ENCODE measurements around the gene SPPL3. TPM values are rescaled to one million over a fixed set of nuclear protein-coding genes. Genes with fewer than 3 reads are reported as not detected.

SPPL3 gene
- total RNA-seq, 1 experiment from 2014 or later, result 39.7 TPM

DNA sequence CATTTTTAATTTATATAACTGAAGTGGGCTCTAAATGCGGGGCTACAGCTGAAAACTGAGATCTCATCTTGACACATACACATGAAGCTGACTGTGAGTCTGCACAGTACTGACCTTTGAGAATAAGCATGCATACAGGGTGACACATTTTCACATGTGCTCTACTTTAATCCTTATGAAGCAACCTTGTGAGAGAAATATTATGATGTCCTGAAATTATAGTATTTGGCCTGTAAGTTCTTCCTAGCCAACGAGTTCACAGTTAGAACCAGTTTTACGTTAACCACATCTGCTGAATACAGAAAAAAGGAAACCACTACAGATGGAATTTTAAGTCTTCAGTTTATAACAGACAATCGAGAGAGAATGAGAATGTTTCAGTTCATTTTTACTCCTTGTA, 70.3 kb downstream of the SPPL3 start:
- DNase-seq (ENCODE audit: low read depth, low spot score) (no peak), ATAC-seq (no peak)
- BruUV-seq (replicated peaks), result no TSS peak
- no peak for TF ChIP-seq SP1 (IDR thresholded peaks at IDR 0.05; ENCODE audit: low read depth)
- TF ChIP-seq TCF7L2 (IDR thresholded peaks at IDR 0.05; ENCODE audit: borderline replicate concordance, extremely low read depth, insufficient read depth, insufficient read length), result no peak
- no peak for TF ChIP-seq POLR2AphosphoS5 (IDR thresholded peaks at IDR 0.05; ENCODE audit: low read depth, low read length)
- no peak for TF ChIP-seq ELF1 (IDR thresholded peaks at IDR 0.05; ENCODE audit: borderline replicate concordance, low read depth)
- no peak for TF ChIP-seq FOSL1 (IDR thresholded peaks at IDR 0.05; ENCODE audit: low read depth)
- TF ChIP-seq JUND (IDR thresholded peaks at IDR 0.05), result no peak
- TF ChIP-seq, protein P1, sequence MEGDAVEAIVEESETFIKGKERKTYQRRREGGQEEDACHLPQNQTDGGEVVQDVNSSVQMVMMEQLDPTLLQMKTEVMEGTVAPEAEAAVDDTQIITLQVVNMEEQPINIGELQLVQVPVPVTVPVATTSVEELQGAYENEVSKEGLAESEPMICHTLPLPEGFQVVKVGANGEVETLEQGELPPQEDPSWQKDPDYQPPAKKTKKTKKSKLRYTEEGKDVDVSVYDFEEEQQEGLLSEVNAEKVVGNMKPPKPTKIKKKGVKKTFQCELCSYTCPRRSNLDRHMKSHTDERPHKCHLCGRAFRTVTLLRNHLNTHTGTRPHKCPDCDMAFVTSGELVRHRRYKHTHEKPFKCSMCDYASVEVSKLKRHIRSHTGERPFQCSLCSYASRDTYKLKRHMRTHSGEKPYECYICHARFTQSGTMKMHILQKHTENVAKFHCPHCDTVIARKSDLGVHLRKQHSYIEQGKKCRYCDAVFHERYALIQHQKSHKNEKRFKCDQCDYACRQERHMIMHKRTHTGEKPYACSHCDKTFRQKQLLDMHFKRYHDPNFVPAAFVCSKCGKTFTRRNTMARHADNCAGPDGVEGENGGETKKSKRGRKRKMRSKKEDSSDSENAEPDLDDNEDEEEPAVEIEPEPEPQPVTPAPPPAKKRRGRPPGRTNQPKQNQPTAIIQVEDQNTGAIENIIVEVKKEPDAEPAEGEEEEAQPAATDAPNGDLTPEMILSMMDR (IDR thresholded peaks at IDR 0.05 in 2 of 3, conservative IDR thresholded peaks at IDR 0.05 in 1 of 3; ENCODE audit: borderline replicate concordance in 1 of 3, insufficient read depth in 1 of 3, low read depth in 2 of 3, low read length in 2 of 3), result no peak
- no peak for TF ChIP-seq ZBTB33 (IDR thresholded peaks at IDR 0.05; ENCODE audit: extremely low read depth, insufficient replicate concordance, low read length)
- TF ChIP-seq EZH2 (IDR thresholded peaks at IDR 0.05), result no peak
- TF ChIP-seq EZH2phosphoT487 (IDR thresholded peaks at IDR 0.05; ENCODE audit: borderline replicate concordance), result no peak
- TF ChIP-seq POLR2A (IDR thresholded peaks at IDR 0.05; ENCODE audit: borderline replicate concordance, extremely low read depth, insufficient read depth, insufficient read length), result no peak
- TF ChIP-seq ZFX (IDR thresholded peaks at IDR 0.05), result no peak
- peaks cover 30% of the 10 kb centered on the region; the same call in 1 of the 2 replicates for H3K79me2 ChIP-seq (ENCODE audit: insufficient read depth, low read length)
- H4K20me1 ChIP-seq (ENCODE audit: insufficient read depth), result peaks cover 4% of the 10 kb centered on the region; the same call in 1 of the 2 replicates
- no peak overlapping the region for H3K4me3 ChIP-seq (replicated peaks in 1 of 2; ENCODE audit: low read depth in 1 of 2, low read length in 2 of 2)
- H3K9me2 ChIP-seq (ENCODE audit: insufficient read depth), result no peaks in the 10 kb centered on the region
- H2AFZ ChIP-seq (ENCODE audit: low read depth, low read length, poor library complexity, severe bottlenecking), result no peak overlapping the region
- H3K9ac ChIP-seq (ENCODE audit: low read length), result no peak overlapping the region
- ChIA-PET RAD21 (ENCODE audit: low non-redundant PET in 1 of 2, low total read pairs in 2 of 2, uncharacterized antibody in 2 of 2, unreplicated experiment in 2 of 2) (no interaction called here), POLR2A (no interaction called here), CTCF (no interaction called here)
- no peak overlapping the region for H3K4me2 ChIP-seq (ENCODE audit: low read length)
- H3K4me1 ChIP-seq (ENCODE audit: control insufficient read depth in 1 of 2, insufficient read depth in 2 of 2, low read length in 2 of 2), result peaks cover 0 to 12% of the 10 kb centered on the region in 2 experiments; a peak in 3 of 4 replicates
- no peaks in the 10 kb centered on the region for H3K9me3 ChIP-seq (ENCODE audit: control insufficient read depth in 1 of 2, insufficient read depth in 1 of 2, low read depth in 1 of 2, low read length in 2 of 2)
- no peaks in the 10 kb centered on the region for H3K36me3 ChIP-seq (ENCODE audit: control insufficient read depth in 1 of 2, insufficient read depth in 2 of 2, low read length in 2 of 2)
- no peaks in the 10 kb centered on the region for H3K27me3 ChIP-seq (ENCODE audit: insufficient read depth, low read length)
- intact Hi-C loops (cut with micrococcal nuclease), result no loop called here
- H3K27ac ChIP-seq (ENCODE audit: low read depth, low read length), result no peak overlapping the region

Data from HCT116 (cell line).